Glutamatergic neuron (in vitro differentiated cells): Measurements from ENCODE around the gene OR2V2. TPM values are rescaled to one million over a fixed set of nuclear protein-coding genes. Genes with fewer than 3 reads are reported as not detected.
A peak's percentile ranks its signal among the peaks of the same experiment; 100 is the strongest.

Experiments used
- DNase-seq: peaks from one replicate; pipeline ENCODE4 v3.0.0; 2022
- H3K27ac Mint-ChIP-seq: one replicate; pipeline ENCODE4 v1.8.0; 2020; ENCODE audit warnings: mild to moderate bottlenecking, mixed read lengths, inconsistent platforms; ENCODE audit not compliant: unreplicated experiment
- H3K27me3 Mint-ChIP-seq: one replicate; pipeline ENCODE4 v1.8.0; 2020; ENCODE audit warnings: mild to moderate bottlenecking, moderate library complexity, mixed read lengths, inconsistent platforms; ENCODE audit not compliant: unreplicated experiment
- H3K36me3 Mint-ChIP-seq: one replicate; pipeline ENCODE4 v1.8.0; 2020; ENCODE audit warnings: mild to moderate bottlenecking, mixed read lengths, inconsistent platforms; ENCODE audit not compliant: unreplicated experiment
- H3K4me1 Mint-ChIP-seq: one replicate; pipeline ENCODE4 v1.8.0; 2020; ENCODE audit warnings: mild to moderate bottlenecking, low read depth, mixed read lengths, inconsistent platforms; ENCODE audit not compliant: unreplicated experiment
- H3K4me3 Mint-ChIP-seq: one replicate; pipeline ENCODE4 v1.8.0; 2020; ENCODE audit warnings: mild to moderate bottlenecking, mixed read lengths, inconsistent platforms; ENCODE audit not compliant: unreplicated experiment
- H3K9me3 Mint-ChIP-seq: one replicate; pipeline ENCODE4 v1.8.0; 2020; ENCODE audit warnings: mild to moderate bottlenecking, moderate library complexity, mixed read lengths, inconsistent platforms; ENCODE audit not compliant: unreplicated experiment
- CTCF ChIP-seq: fragments of 200-600 bp; sonication (generic); IDR thresholded peaks from one replicate; pipeline ENCODE4 v1.5.0; 2021; ENCODE audit not compliant: partially characterized antibody, unreplicated experiment
- total RNA-seq: library from RNA; stranded (reverse); fragmentation: NEBNext Ultra II Directional; extraction: Animal tissue kit (Norgen Biotek cat#: 25700); gene quantifications from one replicate; pipeline ENCODE4 v1.2.1, GENCODE V29; 2021; ENCODE audit not compliant: unreplicated experiment

The OR2V2 gene
- total RNA-seq, 1 donor from 2014 or later: not detected

- Mint-ChIP-seq H3K36me3 (peaks cover 19% of the 10 kb centered on the region), H3K4me3 (peak overlapping the region; percentile 74), H3K27ac (no peak overlapping the region), H3K27me3 (peaks cover 16% of the 10 kb centered on the region), H3K9me3 (peaks cover 11% of the 10 kb centered on the region), H3K4me1 (peaks cover 12% of the 10 kb centered on the region)
- peak; percentile 36 for DNase-seq
- TF ChIP-seq CTCF: no peak
Observed at GRCh38 chr5:181114844-181115778, 32.3 kb upstream of the OR2V2 start.

GRCh38 chr5:181118369-181118768 is 29.0 kb upstream of the OR2V2 start:
- H3K27me3 Mint-ChIP-seq: peaks cover 15% of the 10 kb centered on the region
- peaks cover 13% of the 10 kb centered on the region for H3K9me3 Mint-ChIP-seq
- no peak for DNase-seq
- no peak overlapping the region for H3K27ac Mint-ChIP-seq
- TF ChIP-seq CTCF: no peak
- H3K36me3 Mint-ChIP-seq: peaks cover 19% of the 10 kb centered on the region
- no peak overlapping the region for H3K4me3 Mint-ChIP-seq
- H3K4me1 Mint-ChIP-seq: peaks cover 5% of the 10 kb centered on the region

- Mint-ChIP-seq H3K36me3 (peaks cover 15% of the 10 kb centered on the region), H3K9me3 (peaks cover 10% of the 10 kb centered on the region), H3K4me3 (no peak overlapping the region), H3K27ac (no peak overlapping the region), H3K27me3 (peaks cover 13% of the 10 kb centered on the region), H3K4me1 (peaks cover 5% of the 10 kb centered on the region)
- TF ChIP-seq CTCF: no peak
- DNase-seq: no peak
Observed at GRCh38 chr5:181119105-181119504, 28.3 kb upstream of the OR2V2 start.

- peaks cover 3% of the 10 kb centered on the region for H3K27me3 Mint-ChIP-seq
- no peak overlapping the region for H3K4me3 Mint-ChIP-seq
- H3K9me3 Mint-ChIP-seq: peaks cover 3% of the 10 kb centered on the region
- H3K4me1 Mint-ChIP-seq: peaks cover 3% of the 10 kb centered on the region
- DNase-seq: no peak
- H3K27ac Mint-ChIP-seq: no peak overlapping the region
- TF ChIP-seq CTCF: no peak
- peaks cover 9% of the 10 kb centered on the region for H3K36me3 Mint-ChIP-seq
Observed at GRCh38 chr5:181120306-181120705, 27.1 kb upstream of the OR2V2 start.

GRCh38 chr5:181120761-181121160 is 26.6 kb upstream of the OR2V2 start:
- Mint-ChIP-seq H3K36me3 (peaks cover 4% of the 10 kb centered on the region), H3K27me3 (no peaks in the 10 kb centered on the region), H3K4me3 (no peak overlapping the region), H3K4me1 (no peaks in the 10 kb centered on the region), H3K9me3 (peaks cover 2% of the 10 kb centered on the region), H3K27ac (no peak overlapping the region)
- TF ChIP-seq CTCF: no peak
- DNase-seq: no peak
